Esophagus muscularis mucosa (tissue), 3 donors: ENCODE measurements around the gene CDKN2B-AS1.

Experiments
- CTCF ChIP-seq, 3 experiments: fragments of 200-600 bp in 2 of 3; fragments of 450-650 bp in 1 of 3; sonication (generic) in 2 of 3; IDR thresholded peaks; one replicate each; pipeline ENCODE4 v1.5.1; 2017 to 2019; ENCODE audit warnings: antibody characterized with exemption in 3 of 3, mild to moderate bottlenecking in 2 of 3, moderate library complexity in 1 of 3
- POLR2A ChIP-seq: fragments of 450-650 bp; IDR thresholded peaks from one replicate; pipeline ENCODE4 v1.6.1; 2017; ENCODE audit warnings: antibody characterized with exemption, moderate library complexity, mild to moderate bottlenecking, low read depth
- POLR2AphosphoS5 ChIP-seq, 2 donors: sonication (generic); formaldehyde crosslinking; IDR thresholded peaks; one replicate each; pipeline ENCODE4 v1.6.1; 2017; ENCODE audit warnings: antibody characterized with exemption in 2 of 2

GRCh38 chr9:21961569-21961968 lies 33.0 kb upstream of the CDKN2B-AS1 start:
- no peak for TF ChIP-seq CTCF (IDR thresholded peaks at IDR 0.05)
- no peak for TF ChIP-seq POLR2A
- TF ChIP-seq POLR2AphosphoS5 (IDR thresholded peaks at IDR 0.05): no peak
